NCI-H2107 treated with DMSO at 0.1 percent for 48 hours (cell line): ENCODE results near the gene TRDMT1.

Source experiments
- DNase-seq: peaks from one replicate; lab custom pipeline; 2025; ENCODE audit not compliant: unreplicated experiment; lab: John Stamatoyannopoulos, UW

TRDMT1 gene

GRCh38 chr10:17200912-17201793 lies at the start of gene TRDMT1:
TSS of gene TRDMT1 (minus strand) at chr10:17201672. CDS start at chr10:17201634, 38 bp downstream.
- peak; percentile 3 for DNase-seq

- no peak for DNase-seq
These were observed 49.3 kb upstream of the TRDMT1 start for GRCh38 chr10:17250736-17251135.

- no peak for DNase-seq
These were observed 48.3 kb upstream of the TRDMT1 start for GRCh38 chr10:17249820-17250219.

- DNase-seq = no peak
These were observed 47.5 kb upstream of the TRDMT1 start for GRCh38 chr10:17248964-17249363.

- DNase-seq = no peak
These were observed 45.7 kb upstream of the TRDMT1 start for GRCh38 chr10:17247210-17247609.

- no peak for DNase-seq
These were observed 43.4 kb upstream of the TRDMT1 start for GRCh38 chr10:17244700-17245365.

GRCh38 chr10:17241611-17242333 lies 40.3 kb upstream of the TRDMT1 start:
- DNase-seq = no peak

GRCh38 chr10:17240616-17241015 lies 39.1 kb upstream of the TRDMT1 start:
- DNase-seq = no peak

- DNase-seq = no peak
These were observed 38.6 kb upstream of the TRDMT1 start for GRCh38 chr10:17240096-17240495.

- DNase-seq = no peak
These were observed 38.0 kb upstream of the TRDMT1 start for GRCh38 chr10:17239345-17240085.

- DNase-seq = no peak
These were observed 37.2 kb upstream of the TRDMT1 start for GRCh38 chr10:17238445-17239291.

GRCh38 chr10:17237915-17238444 lies 36.5 kb upstream of the TRDMT1 start:
- no peak for DNase-seq

GRCh38 chr10:17237149-17237527 lies 35.7 kb upstream of the TRDMT1 start:
- no peak for DNase-seq

- DNase-seq = no peak
These were observed 35.1 kb upstream of the TRDMT1 start for GRCh38 chr10:17236468-17237148.

- no peak for DNase-seq
These were observed 33.7 kb upstream of the TRDMT1 start for GRCh38 chr10:17235136-17235535.

- no peak for DNase-seq
These were observed 33.0 kb upstream of the TRDMT1 start for GRCh38 chr10:17234431-17234945.

- no peak for DNase-seq
These were observed 32.0 kb upstream of the TRDMT1 start for GRCh38 chr10:17233286-17233991.

GRCh38 chr10:17232276-17232960 lies 30.9 kb upstream of the TRDMT1 start:
- no peak for DNase-seq
